NCI-H510A (cell line): ENCODE data around the gene SSU72.
"Not testable (repeated sequence)": the region's sequence is repeated elsewhere in the genome, so short reads cannot be mapped to it uniquely, and the experiment has no call there.

Experiments used
- DNase-seq: peaks from one replicate; lab custom pipeline; 2025; lab: John Stamatoyannopoulos, UW

SSU72 gene

DNA sequence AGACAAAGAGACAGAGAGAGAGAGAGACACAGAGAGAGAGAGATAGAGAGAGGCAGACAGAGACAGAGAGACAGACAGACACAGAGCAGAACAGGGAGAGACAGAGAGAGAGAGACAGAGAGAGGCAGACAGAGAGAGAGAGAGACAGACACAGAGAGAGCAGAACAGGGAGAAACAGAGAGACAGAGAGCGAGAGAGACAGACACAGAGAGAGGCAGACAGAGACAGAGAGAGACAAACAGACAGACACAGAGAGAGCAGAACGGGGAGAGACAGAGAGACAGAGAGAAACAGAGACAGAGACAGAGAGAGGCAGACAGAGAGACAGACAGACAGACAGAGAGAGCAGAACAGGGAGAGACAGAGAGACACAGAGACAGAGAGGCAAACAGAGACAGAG, 20.7 kb upstream of the SSU72 start:
- DNase-seq, result not testable (repeated sequence)

DNA sequence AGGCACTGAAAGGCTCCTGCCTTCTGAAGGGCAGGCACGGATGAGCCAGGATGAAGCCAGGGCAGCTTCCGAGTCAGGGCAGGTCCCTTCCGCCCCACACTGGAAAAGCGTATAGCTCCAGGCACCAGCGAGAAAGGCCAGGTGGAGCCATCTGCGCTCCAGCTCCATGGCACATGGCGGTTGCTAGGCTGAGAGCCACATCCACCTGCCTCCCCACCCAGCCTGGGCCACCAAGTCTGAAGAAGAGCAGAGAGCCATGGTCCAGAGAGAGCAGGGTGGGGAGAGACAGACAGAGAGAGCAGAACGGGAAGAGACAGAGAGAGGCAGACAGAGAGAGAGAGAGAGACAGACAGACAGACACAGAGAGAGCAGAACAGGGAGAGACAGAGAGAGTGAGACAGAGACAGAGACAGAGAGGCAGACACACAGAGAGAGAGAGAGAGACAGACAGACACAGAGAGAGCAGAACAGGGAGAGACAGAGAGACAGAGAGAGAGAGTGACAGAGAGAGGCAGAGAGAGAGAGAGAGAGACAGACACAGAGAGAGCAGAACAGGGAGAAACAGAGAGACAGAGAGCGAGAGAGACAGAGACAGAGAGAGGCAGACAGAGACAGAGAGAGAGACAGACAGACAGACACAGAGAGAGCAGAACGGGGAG, 20.1 kb upstream of the SSU72 start:
- peak; percentile 91 for DNase-seq

DNA sequence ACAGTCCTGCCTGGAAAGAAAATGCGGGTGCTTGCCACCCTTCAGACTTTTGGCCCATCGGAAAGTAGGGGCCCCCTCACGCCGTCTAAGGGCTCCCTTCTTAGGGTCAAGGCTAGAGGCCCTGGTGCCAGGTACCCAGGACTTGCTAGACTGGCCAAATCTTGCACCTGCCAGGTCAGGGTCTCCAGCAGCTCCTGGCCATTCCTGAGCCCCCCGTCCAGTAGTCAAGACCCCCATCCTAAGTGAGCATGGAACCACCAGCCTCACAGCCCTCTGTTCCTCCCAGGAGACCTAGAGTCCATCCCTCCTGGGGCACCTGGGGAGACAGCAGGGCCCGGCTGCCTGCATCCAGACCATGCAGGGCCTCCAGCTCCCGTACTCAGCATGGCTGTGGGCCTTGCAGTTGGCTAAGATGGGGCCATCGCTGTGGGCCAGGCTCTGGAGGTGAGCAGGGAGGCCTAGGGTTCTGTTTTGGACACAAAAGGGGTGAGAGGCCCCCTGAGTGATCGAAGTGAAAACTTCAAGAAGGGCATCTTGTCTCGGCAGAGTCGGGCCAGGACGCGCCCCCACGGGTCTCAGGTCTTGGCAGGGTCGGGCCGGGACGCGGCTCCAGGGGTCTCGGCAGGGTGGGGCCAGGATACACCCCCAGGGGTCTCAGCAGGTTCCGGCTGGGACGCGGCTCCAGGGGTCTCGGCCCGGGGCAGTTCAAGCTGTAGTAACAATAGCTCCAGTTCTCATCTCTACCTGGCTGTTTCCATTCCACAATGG, 19.4 kb upstream of the SSU72 start:
- no peak for DNase-seq

DNA sequence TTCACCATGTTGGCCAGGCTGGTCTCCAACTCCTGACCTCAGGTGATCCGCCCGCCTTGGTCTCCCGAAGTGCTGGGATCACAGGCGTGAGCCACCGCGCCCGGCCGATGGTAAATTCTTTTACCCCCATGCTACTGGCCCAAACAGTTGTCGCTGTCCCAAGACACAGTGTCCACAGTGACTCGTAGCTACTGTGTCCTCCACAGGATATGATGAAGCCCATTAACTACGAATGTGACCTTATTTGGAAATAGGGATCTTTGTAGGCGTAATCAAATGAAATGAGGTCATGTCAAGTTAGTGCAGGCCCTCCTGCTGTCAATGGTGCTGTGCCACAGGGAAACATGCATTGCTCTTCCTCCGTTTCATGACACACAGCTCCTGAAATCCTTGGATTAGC, 16.8 kb upstream of the SSU72 start:
- DNase-seq, result no peak

DNA sequence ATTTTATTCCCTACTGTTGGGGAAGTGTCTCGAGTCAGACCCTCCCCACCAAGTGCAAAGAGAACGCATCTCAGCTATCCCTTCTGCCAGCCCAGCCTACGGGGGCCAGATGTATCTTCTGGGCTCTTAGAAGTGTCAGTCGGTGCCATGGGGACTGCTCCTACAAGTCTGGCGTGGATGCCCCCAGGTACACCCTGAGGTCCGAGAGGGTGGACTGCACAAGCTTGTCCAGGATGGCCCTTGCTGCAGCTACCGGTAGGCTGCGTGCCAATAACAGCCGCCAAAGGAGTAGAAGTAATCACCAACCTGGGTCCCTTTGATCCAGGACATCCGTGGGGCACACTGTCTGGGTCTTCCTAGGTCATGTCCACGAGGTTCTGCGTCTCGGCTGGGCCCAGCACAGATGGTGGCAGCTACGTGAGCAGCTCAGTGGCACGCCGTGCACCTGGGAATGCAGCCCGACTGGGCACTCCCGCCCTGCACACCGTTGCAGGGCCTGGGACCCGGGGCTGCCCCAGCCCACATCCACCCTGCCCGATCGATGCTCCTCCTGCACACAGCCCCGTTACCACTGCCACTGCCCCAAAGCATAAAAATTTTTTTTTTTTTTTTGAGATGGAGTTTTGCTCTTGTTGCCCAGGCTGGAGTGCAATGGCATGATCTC, 8.8 kb upstream of the SSU72 start:
- no peak for DNase-seq

DNA sequence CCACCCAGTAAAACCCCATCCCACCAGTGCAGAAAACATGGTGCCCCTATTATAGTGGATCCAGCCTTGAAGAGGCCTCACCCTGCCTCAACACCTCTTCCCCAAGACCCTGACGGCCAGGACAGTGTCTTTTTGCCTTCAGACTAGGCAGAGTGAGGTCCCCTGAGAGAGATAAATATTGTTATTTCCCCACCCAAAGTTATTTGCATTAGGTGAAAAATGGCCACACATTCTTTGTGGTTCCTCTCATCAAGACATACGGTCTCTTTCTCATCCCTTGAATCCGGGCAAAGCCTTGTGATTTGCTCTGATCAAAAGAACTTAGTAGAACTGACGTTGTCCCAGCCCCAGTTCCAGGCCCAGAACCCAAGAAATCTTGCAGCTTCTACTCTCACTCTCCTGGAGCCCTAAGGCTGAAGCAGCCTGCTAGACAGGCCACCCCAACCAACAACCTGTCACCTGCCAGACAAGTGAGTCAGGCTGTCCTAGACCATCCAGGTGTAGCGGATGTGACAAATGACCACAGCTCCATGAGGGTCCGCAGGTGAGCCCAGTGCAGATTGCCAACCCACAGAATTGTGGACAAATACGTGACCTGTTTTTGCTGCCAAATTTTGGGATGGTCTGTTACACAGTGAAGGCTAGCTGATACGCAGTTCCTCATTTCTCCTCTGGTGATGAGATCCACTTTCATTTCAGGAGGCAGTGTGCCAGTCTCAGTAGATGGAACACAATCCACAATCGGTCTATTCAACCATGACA, 8.1 kb upstream of the SSU72 start:
- no peak for DNase-seq

DNA sequence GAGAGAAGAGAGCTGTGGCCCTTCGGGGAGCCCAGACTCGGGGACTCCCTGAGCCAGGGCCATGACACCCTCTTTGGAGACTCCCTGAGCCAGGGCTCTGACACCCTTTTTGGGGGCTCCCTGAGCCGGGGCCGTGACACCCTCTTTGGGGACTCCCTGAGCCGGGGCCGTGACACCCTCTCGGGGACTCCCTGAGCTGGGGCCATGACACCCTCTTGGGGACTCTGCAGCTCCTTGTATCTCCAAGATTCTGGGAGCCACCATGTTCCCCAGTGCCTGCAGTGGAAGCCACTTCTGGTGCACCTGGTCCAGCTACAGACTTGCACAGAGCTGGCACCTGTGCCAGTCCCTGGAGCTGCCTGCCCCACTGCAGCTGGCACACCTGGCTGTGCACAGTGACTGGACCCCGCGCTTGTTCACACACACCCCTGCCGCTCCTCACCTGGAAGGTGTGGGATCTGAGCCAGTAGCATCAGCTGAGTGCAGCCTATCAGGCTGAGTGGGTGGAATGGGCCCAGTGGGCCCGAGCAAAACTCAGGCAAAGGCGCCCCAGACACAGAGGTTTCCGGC, 3.8 kb upstream of the SSU72 start:
- no peak for DNase-seq

DNA sequence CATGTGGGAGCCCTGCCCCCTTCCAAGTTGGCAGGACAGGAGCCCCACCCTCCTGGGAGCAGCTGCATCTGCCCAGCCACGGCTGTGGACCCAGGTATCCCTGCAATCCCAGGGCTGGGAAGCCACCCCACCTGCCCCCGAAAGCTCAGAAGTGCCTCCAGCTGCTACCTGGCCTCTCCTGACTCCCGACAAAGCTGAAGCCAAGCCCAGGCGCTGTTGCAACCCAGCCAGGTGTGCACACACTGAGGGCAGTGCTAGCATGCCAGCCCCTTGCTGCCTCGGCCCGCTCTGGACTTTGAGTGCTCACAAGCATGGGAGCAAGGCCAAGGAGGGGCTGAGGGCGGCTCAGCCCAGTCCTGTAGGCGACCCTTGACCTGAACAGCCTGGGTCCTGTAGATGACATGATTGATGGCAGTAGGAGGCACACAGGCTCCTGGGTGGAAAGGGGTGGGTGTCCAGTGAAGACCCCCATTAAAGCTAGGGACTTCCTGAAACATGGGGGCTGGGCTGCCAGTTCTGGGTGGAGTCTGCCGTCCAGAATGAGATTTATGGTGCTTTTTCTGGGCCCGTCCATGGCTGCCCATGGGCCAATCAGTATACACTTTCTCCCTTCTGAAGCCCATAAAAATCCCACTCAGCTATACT, 2.8 kb upstream of the SSU72 start:
- peak; percentile 82 for DNase-seq

DNA sequence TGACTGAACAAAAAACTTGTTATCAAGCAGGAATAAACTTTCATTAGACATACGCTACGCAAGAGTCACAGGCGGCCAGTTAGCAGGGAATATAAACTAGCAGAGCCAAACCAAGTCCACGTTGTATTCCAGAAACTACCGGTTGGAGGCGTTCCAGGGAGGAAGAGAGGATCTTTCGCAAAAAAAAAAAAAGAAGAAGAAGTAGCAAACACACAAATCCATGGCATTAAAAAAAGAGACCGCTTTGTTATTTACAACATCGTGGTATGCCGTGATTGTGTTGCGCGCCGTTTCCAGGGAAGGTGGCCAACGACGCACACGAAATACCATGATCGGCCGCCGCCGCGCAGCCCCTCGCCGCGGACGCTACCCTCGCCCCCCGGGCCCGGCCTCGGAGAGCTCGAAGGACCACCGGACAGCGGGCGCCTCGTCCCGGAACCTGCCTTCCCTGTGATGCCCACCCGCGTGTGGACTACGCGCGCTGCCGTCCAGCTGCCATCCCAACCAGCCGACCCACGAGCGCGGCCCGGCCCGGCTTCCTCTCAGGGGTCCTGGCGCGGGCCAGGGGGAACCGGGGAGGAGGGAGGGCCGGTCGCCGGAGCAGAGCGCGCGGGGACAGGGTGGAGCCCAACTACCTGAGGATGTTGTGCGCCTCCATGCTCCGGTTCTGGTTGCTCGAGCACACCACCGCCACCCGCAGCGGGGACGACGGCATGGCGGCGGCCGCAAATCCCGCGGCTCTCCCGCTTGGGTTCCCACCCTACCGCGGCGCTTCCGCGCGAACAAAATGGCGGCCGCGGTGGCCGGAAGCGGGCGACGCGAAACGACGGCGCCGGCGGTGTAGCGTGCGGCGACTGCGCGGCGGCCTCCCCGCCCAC, 581 bp downstream of the SSU72 start:
- DNase-seq, result peak; percentile 92

DNA sequence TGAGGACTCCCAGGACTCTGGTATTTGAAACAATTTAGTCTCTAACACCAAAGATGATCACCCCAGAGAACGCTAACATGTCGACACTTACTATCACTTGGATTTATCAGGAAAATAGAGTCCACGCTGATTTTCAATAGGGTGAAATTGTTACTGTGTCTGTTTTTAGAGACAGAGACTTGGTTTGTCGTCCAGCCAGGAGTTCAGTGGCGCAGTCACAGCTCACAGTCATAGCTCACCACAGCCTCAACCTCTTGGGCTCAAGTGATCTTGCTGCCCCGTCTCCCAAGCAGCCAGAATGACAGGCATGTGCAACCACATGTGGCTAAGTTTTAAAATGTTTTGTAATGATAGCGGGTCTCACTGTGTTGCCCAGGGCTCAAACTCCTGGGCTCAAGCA, 5.3 kb downstream of the SSU72 start:
- DNase-seq, result no peak

DNA sequence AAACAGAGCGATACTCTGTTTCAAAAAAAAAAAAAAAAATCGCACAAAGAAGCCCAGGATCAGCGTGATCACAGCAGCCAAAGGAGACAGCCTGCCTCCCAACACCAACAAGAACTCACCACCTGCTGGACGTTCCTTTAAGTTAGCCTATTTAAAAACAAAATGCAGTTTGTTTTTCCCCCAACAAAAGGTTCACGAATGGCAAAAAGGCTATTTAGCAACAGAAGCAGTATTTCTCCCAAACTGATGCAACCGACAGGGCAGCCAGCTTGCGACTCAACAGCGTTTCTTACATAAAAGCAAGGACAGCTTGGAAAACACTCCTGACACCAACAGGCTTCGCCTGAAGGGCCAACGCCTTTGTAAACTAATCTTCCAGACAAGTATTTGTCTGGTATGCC, 6.8 kb downstream of the SSU72 start:
- no peak for DNase-seq

DNA sequence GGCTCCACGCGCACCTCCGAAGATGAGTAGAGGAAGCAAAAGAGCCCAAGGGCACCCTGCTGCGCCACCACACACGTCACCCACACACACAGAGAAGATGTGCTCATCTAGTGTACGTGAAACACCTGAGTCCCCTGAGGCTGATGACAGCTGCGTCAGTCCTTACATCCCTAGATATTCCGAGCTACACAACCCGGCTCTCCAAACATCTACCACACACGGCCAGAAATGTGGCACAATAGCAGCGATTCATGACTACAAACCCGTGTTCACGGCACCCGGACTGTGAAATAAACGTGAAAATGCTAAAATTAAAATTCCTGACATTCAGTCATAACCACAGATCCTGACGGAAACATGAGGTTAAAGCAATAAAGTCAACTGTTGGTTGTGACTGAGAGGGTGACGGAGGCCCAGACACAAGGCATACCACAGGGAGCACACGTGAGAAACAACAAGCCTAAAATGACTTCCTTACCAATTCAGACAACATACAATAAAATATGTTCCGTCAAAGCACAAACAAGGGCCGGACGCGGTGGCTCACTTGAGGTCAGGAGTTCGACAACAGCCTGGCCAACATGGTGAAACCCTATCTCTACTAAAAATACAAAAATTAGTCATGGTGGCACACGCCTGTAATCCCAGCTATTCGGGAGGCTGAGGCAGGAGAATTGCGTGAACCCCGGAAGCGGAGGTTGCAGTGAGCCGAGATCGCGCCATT, 7.3 kb downstream of the SSU72 start:
- no peak for DNase-seq

DNA sequence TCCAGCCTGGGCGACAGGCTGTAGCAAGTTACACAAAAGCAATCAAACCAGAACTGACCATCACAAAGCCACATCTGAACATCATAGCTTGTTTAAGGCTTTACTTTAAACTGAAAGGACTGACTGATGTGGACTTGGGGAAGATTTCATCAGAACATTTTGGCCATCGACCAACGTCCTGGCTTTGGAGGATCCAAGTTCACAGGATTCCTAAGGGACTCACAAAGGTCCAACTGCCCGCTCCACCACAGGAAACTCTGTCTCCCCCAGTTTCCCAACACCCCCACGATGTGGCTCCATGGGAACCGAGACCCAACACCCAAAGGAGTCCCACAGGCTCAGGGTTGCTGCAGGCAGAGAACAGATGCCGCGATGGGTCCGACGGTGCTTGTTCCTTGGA, 9.3 kb downstream of the SSU72 start:
- no peak for DNase-seq

DNA sequence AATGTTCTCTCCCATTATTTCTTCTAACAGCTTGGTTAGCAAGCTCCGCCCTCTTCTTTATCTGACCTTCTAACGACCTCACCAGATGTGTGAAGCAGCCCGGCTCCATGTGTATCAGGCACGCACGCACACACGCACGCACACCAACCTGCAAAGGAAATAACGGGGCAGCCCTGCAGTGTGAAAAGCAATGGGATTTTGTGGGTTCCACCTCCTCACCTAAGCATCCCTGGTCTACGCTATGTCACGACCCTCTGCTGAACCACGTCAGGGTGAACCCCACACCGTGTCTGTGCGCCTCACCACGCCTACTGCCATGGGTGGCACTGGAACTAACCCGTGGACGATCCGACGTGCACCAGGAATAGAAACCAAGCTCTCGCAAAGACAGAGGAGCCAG, 10.4 kb downstream of the SSU72 start:
- no peak for DNase-seq

DNA sequence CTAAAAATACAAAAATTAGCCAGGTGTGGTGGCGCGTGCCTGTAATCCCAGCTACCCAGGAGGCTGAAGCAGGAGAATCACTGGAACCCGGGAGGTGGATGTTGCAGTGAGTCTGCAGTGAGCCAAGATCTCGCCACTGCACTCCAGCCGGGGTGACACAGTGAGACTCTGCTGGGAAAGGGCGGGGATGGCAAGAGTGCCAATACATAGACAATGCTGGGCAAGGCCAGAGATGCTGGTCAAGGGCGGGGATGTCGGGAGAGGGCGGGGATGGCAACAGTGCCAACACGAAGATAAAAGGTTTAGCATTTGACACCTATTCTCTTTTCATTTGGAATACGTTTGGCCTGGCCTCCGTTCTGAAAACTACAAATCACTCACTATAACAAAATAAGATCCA, 11.0 kb downstream of the SSU72 start:
- no peak for DNase-seq

DNA sequence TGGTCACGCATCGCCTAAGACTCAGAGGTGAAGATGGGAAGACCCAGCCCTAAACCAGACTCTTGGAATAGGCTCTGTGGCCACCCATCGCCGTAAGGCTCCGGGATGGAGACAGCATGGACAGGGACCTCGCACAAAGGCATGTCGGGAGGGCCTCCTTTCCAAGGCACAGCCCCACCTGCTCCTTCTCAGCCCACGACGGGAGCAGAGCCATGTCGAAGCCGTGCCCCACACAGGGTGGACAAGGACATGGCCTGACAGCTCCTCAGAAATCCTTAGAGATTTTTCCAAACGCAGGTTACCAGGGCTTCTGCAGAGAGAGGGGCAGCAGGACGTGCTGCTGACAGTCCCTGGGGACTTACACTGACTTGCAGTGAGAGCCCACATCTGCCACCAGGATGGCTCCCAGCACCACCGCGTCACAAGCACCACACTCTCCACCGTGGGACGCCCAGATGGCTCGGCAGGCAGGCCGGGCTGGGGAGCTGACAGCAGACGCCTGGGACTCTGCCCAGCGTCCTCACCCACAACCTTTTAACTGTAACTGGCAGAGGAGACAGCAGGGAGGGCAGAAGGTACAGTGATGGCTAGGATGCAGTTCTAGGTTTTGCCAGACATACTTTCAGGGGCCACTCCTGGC, 12.0 kb downstream of the SSU72 start:
- DNase-seq, result no peak

DNA sequence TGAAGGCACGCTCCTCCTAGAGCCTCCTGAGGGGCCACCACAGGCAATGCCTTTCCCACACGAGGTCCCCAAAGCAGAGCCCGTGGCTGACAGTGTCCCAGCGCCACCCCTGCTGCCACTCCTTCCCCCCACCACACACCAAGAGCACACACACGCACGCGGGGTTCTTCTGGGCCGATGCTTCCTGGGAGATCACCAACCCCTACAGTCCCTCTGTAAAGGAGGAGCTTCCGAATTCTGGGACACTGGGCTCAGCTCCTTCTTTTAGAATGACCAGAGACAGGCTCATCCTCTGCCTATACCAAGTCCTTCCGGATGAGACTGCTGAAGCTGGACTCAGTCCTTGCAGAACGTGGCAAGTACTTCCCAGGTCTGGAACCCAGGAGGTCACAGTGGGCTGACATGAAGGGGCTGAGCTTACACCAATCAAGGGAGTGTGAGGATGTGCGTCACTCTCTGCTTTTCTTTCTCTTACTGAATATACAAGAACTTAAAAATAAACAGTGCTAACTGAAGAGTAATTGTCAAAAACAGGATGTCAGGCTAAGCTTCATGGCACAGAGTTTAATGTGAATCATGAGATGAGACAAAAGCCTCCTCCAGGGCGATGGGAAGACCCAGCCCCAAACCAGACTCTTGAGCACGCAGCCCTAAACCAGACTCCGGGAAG, 12.7 kb downstream of the SSU72 start:
- no peak for DNase-seq

DNA sequence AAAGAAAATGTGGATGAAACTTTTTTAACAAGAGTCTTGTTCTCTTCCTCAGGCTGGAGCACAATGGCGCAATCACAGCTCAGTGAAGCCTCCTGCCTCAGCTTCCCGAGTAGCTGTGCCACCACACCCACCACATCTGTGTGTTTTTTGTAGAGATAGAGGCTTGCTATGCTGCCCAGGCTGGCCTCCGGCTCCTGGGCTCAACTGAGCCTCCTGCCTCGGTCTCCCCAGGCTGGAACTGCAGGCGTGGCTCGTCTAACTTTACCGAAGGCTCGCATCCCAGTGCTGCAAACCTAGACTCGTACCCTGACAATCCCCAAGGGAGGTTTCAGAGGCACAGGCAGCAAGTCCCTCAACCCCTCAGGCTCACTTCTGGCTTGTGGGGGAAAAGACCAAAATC, 14.5 kb downstream of the SSU72 start:
- DNase-seq, result no peak

DNA sequence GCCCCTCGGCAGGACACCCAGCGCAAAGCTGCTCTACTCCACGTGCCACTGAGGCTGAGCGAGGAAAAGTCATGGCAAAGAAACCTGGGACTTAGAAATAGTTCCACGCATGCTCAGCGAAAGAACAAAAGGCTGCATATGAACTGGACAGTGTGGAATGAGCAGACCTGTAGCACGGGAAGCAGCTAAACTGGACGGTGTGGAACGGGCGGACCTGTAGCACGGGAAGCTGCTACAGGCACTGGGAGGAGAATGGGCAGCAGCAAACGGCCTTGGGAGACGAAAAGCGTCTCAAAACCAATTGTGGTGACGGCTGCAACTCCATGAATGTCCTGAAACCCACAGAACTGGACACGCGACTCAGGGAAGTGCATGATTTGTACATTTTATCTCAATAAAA, 15.6 kb downstream of the SSU72 start:
- DNase-seq, result no peak
